Spleen (tissue), 7 donors: ENCODE data around the gene POLR3GL.

Experiments
- CTCF ChIP-seq, 11 experiments: fragments of 200-600 bp in 7 of 11; fragments of 450-650 bp in 4 of 11; sonication (generic) in 4 of 11; IDR thresholded peaks in 8 of 11; conservative IDR thresholded peaks in 3 of 11; 1 replicate in 7 of 11; 2 replicates in 4 of 11; pipeline versions ENCODE4 v1.4.0 to v1.8.0; 2016 to 2021; ENCODE audit warnings: antibody characterized with exemption in 11 of 11, inconsistent platforms in 4 of 11, mild to moderate bottlenecking in 1 of 11
- POLR2A ChIP-seq, 3 donors: fragments of 450-650 bp; IDR thresholded peaks; one replicate each; pipeline ENCODE4 v1.5.1; 2017; ENCODE audit warnings: antibody characterized with exemption in 3 of 3, mild to moderate bottlenecking in 1 of 3
- POLR2AphosphoS5 ChIP-seq, 3 donors: sonication (generic); formaldehyde crosslinking; IDR thresholded peaks; one replicate each; pipeline ENCODE4 v1.5.1; 2017; ENCODE audit warnings: antibody characterized with exemption in 3 of 3
- donor health status: DM: no; HTN: no; CAD: no; lungs with moderate emphysema.
- donor health status: DM: no; HTN: no; CAD: no.
- donor health status: DM: no; HTN: no; CAD: no.

- no peak for TF ChIP-seq CTCF (IDR thresholded peaks at IDR 0.05 in 8 of 11, conservative IDR thresholded peaks at IDR 0.05 in 3 of 11)
- TF ChIP-seq POLR2AphosphoS5 (IDR thresholded peaks at IDR 0.05) = no peak
- TF ChIP-seq POLR2A (IDR thresholded peaks at IDR 0.05) = no peak
These were observed 52.4 kb downstream of the POLR3GL start for GRCh38 chr1:146016891-146017290.
